WTC11 (cell line): ENCODE data around the gene RGN. TPM values are rescaled to one million over a fixed set of nuclear protein-coding genes. Genes with fewer than 3 reads are reported as not detected.

Experiments
- ATAC-seq: fragments of 200-7000 bp; cut with Tn5 transposase; 2 replicates; pipeline ENCODE4 v1.10.0; 2021; ENCODE audit warnings: mild to moderate bottlenecking, moderate library complexity
- CTCF ChIA-PET: fragments of 300-600 bp; sonication (Branson Sonifier 250); formaldehyde crosslinking; loops from one replicate; lab custom pipeline; 2021; ENCODE audit warnings: antibody characterized with exemption; lab: Charles Lee
- POLR2A ChIA-PET: fragments of 350-600 bp; sonication (Branson Sonifier 250); formaldehyde crosslinking; loops from one replicate; lab custom pipeline; 2021; ENCODE audit warnings: antibody characterized with exemption; lab: Charles Lee
- DNase-seq: peaks from one replicate; pipeline ENCODE4 v3.0.0; 2021; ENCODE audit warnings: low spot score
- H3K27ac Mint-ChIP-seq: 2 replicates; pipeline ENCODE4 v1.8.0; 2021; ENCODE audit warnings: mixed read lengths
- H3K27me3 Mint-ChIP-seq: 2 replicates; pipeline ENCODE4 v1.8.0; 2021; ENCODE audit warnings: low read depth, mild to moderate bottlenecking, moderate library complexity, mixed read lengths
- H3K36me3 Mint-ChIP-seq: 2 replicates; pipeline ENCODE4 v1.8.0; 2021; ENCODE audit warnings: mixed read lengths
- H3K4me1 Mint-ChIP-seq: 2 replicates; pipeline ENCODE4 v1.8.0; 2022; ENCODE audit warnings: mixed read lengths
- H3K4me3 Mint-ChIP-seq: 2 replicates; pipeline ENCODE4 v1.8.0; 2021; ENCODE audit warnings: mild to moderate bottlenecking, moderate library complexity, mixed read lengths
- H3K9me3 Mint-ChIP-seq: 2 replicates; pipeline ENCODE4 v1.8.0; 2021; ENCODE audit warnings: mixed read lengths
- AR ChIP-seq: fragments of 250-450 bp; sonication (Bioruptor Pico); IDR thresholded peaks from 2 replicates; pipeline ENCODE4 v1.9.0; 2021; ENCODE audit warnings: mild to moderate bottlenecking
- MXD4 ChIP-seq: fragments of 250-450 bp; sonication (Bioruptor Pico); IDR thresholded peaks from 2 replicates; pipeline ENCODE4 v1.8.0; 2021; ENCODE audit warnings: mild to moderate bottlenecking, moderate library complexity, borderline replicate concordance
- RORB ChIP-seq: fragments of 250-450 bp; sonication (Bioruptor Pico); IDR thresholded peaks from 2 replicates; pipeline ENCODE4 v1.9.0; 2021; ENCODE audit warnings: mild to moderate bottlenecking
- ZNF396 ChIP-seq: fragments of 250-450 bp; sonication (Bioruptor Pico); IDR thresholded peaks from 2 replicates; pipeline ENCODE4 v1.8.0; 2021; ENCODE audit warnings: mild to moderate bottlenecking, moderate library complexity, borderline replicate concordance
- total RNA-seq: library from RNA; stranded (reverse); gene quantifications from 3 replicates; pipeline ENCODE4 v1.2.3, GENCODE V29; 2021
- TF ChIP-seq, protein P1 (sequence below): sonication (generic); formaldehyde crosslinking; IDR thresholded peaks from 2 replicates; pipeline ENCODE4 v1.8.1; 2023; ENCODE audit warnings: mild to moderate bottlenecking, missing genetic modification reagents, moderate library complexity
- TF ChIP-seq, protein P2 (sequence below): sonication (generic); formaldehyde crosslinking; IDR thresholded peaks from 2 replicates; pipeline ENCODE4 v1.8.0; 2022; ENCODE audit warnings: mild to moderate bottlenecking, missing genetic modification reagents
- TF ChIP-seq, protein P3 (sequence below): sonication (generic); formaldehyde crosslinking; conservative IDR thresholded peaks from 2 replicates; pipeline ENCODE4 v1.8.1; 2023; ENCODE audit warnings: mild to moderate bottlenecking, low read depth, missing genetic modification reagents, moderate library complexity
- TF ChIP-seq, protein P4 (sequence below): sonication (generic); formaldehyde crosslinking; IDR thresholded peaks from 2 replicates; pipeline ENCODE4 v1.8.1; 2023; ENCODE audit warnings: mild to moderate bottlenecking, missing genetic modification reagents

The RGN gene
- total RNA-seq, 1 experiment from 2014 or later, result 2.7 TPM

GRCh38 chrX:47047989-47048388, 30.3 kb upstream of the RGN start:
- no peak for DNase-seq
- TF ChIP-seq, protein P1, sequence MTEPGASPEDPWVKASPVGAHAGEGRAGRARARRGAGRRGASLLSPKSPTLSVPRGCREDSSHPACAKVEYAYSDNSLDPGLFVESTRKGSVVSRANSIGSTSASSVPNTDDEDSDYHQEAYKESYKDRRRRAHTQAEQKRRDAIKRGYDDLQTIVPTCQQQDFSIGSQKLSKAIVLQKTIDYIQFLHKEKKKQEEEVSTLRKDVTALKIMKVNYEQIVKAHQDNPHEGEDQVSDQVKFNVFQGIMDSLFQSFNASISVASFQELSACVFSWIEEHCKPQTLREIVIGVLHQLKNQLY (CRISPR knock-in tag), result no peak
- TF ChIP-seq, protein P2, sequence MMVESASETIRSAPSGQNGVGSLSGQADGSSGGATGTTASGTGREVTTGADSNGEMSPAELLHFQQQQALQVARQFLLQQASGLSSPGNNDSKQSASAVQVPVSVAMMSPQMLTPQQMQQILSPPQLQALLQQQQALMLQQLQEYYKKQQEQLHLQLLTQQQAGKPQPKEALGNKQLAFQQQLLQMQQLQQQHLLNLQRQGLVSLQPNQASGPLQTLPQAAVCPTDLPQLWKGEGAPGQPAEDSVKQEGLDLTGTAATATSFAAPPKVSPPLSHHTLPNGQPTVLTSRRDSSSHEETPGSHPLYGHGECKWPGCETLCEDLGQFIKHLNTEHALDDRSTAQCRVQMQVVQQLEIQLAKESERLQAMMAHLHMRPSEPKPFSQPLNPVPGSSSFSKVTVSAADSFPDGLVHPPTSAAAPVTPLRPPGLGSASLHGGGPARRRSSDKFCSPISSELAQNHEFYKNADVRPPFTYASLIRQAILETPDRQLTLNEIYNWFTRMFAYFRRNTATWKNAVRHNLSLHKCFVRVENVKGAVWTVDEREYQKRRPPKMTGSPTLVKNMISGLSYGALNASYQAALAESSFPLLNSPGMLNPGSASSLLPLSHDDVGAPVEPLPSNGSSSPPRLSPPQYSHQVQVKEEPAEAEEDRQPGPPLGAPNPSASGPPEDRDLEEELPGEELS (CRISPR knock-in tag), result no peak
- no peak for TF ChIP-seq RORB (CRISPR knock-in tag)
- TF ChIP-seq, all 79 proteins: peak for 0
- no peak overlapping the region; the same call in 1 of the 2 replicates for H3K27ac Mint-ChIP-seq
- H3K9me3 Mint-ChIP-seq, result peaks cover 4% of the 10 kb centered on the region; the same call in 1 of the 2 replicates
- H3K27me3 Mint-ChIP-seq, result no peaks in the 10 kb centered on the region
- no peak for ATAC-seq
- H3K4me3 Mint-ChIP-seq, result no peak overlapping the region
- peaks cover 6% of the 10 kb centered on the region for H3K4me1 Mint-ChIP-seq
- CTCF ChIA-PET, result no interaction called here
- H3K36me3 Mint-ChIP-seq, result peaks cover 4% of the 10 kb centered on the region
- POLR2A ChIA-PET, result no interaction called here

DNA sequence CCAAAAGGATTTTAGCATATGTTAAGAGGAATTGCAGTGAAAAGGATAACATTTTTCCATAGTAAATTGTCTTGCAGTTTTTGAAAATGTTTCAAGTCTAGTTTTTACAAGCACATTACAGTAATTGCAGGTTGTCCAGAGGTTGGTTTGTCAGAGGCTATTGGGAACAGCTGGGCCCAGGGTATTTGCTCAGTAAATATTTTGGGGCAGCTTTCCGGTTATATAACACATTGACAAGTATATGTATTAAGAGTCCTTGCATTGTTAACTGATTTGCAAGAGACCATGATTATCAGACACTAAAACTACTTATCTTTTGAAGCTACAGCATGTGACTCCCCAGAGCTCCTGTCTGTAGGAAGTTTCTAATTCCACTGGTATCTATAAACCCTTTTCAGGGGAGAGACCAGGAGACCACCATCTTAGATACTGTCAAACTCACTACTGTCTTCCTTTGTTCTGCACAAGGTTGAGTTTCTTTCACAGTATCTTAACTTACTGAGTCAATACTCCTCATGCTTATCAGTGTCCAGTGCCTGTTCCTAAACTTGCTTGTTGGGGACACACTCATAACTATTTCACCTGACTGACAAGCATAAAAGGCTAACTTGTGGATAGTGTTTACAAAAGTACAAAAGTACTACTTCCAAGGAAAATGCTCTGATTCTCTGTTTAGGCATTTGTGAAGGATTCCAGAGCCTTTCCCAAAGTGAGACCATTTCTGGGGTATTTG, 18.9 kb upstream of the RGN start:
- CTCF ChIA-PET, result no interaction called here
- POLR2A ChIA-PET, result no interaction called here
- H3K36me3 Mint-ChIP-seq, result 0 out of 2 replicates have a peak, but pooled peaks cover 4% of the 10 kb centered on the region

More for the DNA sequence above, 18.9 kb upstream of the RGN start:
- Mint-ChIP-seq H3K9me3 (no peaks in the 10 kb centered on the region), H3K27me3 (no peaks in the 10 kb centered on the region), H3K27ac (no peak overlapping the region), H3K4me1 (no peaks in the 10 kb centered on the region), H3K4me3 (no peak overlapping the region)
- no peak for ATAC-seq
- TF ChIP-seq, protein P3, sequence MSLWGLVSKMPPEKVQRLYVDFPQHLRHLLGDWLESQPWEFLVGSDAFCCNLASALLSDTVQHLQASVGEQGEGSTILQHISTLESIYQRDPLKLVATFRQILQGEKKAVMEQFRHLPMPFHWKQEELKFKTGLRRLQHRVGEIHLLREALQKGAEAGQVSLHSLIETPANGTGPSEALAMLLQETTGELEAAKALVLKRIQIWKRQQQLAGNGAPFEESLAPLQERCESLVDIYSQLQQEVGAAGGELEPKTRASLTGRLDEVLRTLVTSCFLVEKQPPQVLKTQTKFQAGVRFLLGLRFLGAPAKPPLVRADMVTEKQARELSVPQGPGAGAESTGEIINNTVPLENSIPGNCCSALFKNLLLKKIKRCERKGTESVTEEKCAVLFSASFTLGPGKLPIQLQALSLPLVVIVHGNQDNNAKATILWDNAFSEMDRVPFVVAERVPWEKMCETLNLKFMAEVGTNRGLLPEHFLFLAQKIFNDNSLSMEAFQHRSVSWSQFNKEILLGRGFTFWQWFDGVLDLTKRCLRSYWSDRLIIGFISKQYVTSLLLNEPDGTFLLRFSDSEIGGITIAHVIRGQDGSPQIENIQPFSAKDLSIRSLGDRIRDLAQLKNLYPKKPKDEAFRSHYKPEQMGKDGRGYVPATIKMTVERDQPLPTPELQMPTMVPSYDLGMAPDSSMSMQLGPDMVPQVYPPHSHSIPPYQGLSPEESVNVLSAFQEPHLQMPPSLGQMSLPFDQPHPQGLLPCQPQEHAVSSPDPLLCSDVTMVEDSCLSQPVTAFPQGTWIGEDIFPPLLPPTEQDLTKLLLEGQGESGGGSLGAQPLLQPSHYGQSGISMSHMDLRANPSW (CRISPR knock-in tag), result no peak
- TF ChIP-seq, protein P4, sequence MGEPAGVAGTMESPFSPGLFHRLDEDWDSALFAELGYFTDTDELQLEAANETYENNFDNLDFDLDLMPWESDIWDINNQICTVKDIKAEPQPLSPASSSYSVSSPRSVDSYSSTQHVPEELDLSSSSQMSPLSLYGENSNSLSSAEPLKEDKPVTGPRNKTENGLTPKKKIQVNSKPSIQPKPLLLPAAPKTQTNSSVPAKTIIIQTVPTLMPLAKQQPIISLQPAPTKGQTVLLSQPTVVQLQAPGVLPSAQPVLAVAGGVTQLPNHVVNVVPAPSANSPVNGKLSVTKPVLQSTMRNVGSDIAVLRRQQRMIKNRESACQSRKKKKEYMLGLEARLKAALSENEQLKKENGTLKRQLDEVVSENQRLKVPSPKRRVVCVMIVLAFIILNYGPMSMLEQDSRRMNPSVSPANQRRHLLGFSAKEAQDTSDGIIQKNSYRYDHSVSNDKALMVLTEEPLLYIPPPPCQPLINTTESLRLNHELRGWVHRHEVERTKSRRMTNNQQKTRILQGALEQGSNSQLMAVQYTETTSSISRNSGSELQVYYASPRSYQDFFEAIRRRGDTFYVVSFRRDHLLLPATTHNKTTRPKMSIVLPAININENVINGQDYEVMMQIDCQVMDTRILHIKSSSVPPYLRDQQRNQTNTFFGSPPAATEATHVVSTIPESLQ (CRISPR knock-in tag), result no peak
- no peak for TF ChIP-seq AR (CRISPR knock-in tag)
- no peak for TF ChIP-seq ZNF396 (CRISPR knock-in tag)
- no peak for TF ChIP-seq MXD4 (CRISPR knock-in tag)
- no peak for DNase-seq
